OCI-LY7 (cell line): ENCODE results near the gene NALF2.

Experiments
- CTCF ChIP-seq: fragments of 200-600 bp; sonication (generic); conservative IDR thresholded peaks from 2 replicates; pipeline ENCODE4 v1.5.1; 2014; ENCODE audit warnings: mild to moderate bottlenecking, antibody characterized with exemption, low read length, moderate library complexity, mixed read lengths
- EZH2phosphoT487 ChIP-seq: fragments of 200-600 bp; sonication (generic); IDR thresholded peaks from 2 replicates; pipeline ENCODE4 v1.6.1; 2018; ENCODE audit warnings: low read depth, borderline replicate concordance, mild to moderate bottlenecking, mixed run types, antibody characterized with exemption, low read length, moderate library complexity, mixed read lengths

- TF ChIP-seq CTCF (no peak), EZH2phosphoT487 (no peak)
Measured at GRCh38 chrX:69505772-69506616, 1.9 kb downstream of the NALF2 start.
